GM20000 (cell line): ENCODE results near the gene CTNNA3.

ENCODE experiments used
- DNase-seq: peaks from one replicate; pipeline ENCODE4 v3.0.0; 2012; ENCODE audit warnings: low spot score
- TF ChIP-seq, protein P1 (sequence below): IDR thresholded peaks from 2 replicates; pipeline ENCODE4 v1.5.1; 2012; ENCODE audit warnings: mild to moderate bottlenecking, control low read depth; ENCODE audit errors: extremely low read depth, missing control alignments

CTNNA3 gene

DNA sequence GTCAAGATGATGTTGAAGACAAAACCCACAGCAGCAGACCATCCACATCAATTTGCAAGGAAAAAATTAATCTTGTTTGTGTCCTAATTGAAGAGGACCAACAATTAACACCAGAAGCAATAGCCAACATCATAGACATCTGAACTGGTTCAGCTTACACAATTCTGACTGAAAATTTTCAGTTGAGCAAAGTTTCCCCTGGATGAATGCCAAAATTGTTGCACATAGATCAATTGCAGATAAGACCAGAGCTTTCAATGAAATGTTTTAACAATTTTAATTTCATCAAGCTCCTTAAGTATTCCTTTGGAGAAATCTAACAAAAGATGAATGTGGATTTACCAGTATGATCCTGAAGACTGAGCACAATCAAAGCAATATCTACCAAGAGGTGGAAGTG, 168.6 kb downstream of the CTNNA3 start:
- no peak for DNase-seq
- TF ChIP-seq, protein P1, sequence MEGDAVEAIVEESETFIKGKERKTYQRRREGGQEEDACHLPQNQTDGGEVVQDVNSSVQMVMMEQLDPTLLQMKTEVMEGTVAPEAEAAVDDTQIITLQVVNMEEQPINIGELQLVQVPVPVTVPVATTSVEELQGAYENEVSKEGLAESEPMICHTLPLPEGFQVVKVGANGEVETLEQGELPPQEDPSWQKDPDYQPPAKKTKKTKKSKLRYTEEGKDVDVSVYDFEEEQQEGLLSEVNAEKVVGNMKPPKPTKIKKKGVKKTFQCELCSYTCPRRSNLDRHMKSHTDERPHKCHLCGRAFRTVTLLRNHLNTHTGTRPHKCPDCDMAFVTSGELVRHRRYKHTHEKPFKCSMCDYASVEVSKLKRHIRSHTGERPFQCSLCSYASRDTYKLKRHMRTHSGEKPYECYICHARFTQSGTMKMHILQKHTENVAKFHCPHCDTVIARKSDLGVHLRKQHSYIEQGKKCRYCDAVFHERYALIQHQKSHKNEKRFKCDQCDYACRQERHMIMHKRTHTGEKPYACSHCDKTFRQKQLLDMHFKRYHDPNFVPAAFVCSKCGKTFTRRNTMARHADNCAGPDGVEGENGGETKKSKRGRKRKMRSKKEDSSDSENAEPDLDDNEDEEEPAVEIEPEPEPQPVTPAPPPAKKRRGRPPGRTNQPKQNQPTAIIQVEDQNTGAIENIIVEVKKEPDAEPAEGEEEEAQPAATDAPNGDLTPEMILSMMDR: no peak

- TF ChIP-seq, protein P1: no peak
- no peak for DNase-seq
Observed at GRCh38 chr10:67521546-67521945, 174.4 kb downstream of the CTNNA3 start.

- TF ChIP-seq, protein P1: no peak
- peak; percentile 36 for DNase-seq
Observed at GRCh38 chr10:67520924-67521520, 175.0 kb downstream of the CTNNA3 start.

DNA sequence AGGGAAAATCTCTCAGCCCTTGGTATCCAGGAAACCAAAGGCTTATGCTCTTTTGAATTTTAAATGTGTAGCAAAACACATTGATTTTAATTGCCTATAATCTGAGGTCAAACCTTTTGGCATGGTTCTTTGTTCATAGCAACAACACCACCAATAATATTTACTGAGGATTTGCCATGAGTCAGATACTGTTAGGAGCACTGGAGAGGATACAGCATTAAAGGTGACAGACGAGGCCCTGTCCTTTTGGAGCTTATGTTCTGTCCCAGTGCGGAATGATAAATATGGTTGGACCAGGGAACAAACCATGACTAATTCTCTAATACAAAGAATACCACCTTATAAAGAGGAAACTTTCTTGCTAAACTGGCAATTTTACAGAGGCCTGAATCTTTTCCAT, 176.6 kb downstream of the CTNNA3 start:
- TF ChIP-seq, protein P1: no peak
- DNase-seq: no peak

DNA sequence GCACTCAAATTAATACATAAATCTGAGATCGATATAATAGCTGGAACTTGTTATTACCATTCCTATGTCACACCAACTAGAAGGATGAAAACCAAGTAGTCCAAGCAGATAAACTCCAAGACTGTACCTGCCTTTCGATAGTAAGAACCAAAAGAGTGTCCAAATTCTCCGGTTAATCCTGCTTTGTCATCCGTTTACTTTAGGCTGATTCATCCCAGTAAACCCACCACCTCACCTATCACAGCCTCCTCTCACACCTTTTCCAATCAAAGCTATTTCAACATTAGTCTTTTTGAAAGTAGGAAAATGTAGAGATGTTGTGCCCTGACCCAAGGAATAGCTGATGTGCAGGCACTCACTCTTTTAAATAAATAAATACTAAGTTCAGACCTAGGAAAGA, 177.2 kb downstream of the CTNNA3 start:
- TF ChIP-seq, protein P1: no peak
- no peak for DNase-seq

- DNase-seq: no peak
Observed at GRCh38 chr10:67518043-67518442, 178.0 kb downstream of the CTNNA3 start.

DNA sequence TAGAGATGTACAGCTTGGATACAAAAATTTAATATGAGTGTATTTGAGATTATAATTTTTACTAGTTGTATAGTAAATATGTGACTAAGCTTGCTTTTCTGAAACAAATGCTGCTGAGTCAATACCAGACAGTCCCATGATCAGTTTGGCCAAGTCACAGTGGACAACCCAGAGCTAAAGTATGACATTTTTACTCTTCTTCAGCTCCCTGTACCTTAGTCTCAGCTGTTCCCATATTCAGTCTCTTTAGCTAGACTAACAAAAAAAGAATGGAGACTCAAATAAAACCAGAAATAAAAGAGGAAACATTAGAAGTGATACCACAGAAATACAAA, 189.3 kb downstream of the CTNNA3 start:
- TF ChIP-seq, protein P1: no peak
- DNase-seq: no peak

More at GRCh38 chr10:67518043-67518442, 178.0 kb downstream of the CTNNA3 start:
- TF ChIP-seq, protein P1: no peak
